PC-9 (cell line): Measurements from ENCODE around the gene PLK5. TPM values are rescaled to one million over a fixed set of nuclear protein-coding genes. Genes with fewer than 3 reads are reported as not detected.
"Not testable (repeated sequence)": the region's sequence is repeated elsewhere in the genome, so short reads cannot be mapped to it uniquely, and the experiment has no call there.

ENCODE experiments used
- BruUV-seq: library from RNA; stranded (reverse); fragments of 400-500 nt; replicated peaks from 2 replicates; lab custom pipeline; 2021; lab: Mats Ljungman, UMichigan
- CTCF ChIA-PET: fragments of 300-600 bp; sonication (Branson Sonifier 250); formaldehyde crosslinking; loops from one replicate; lab custom pipeline; 2022; ENCODE audit warnings: antibody characterized with exemption; lab: Charles Lee
- POLR2A ChIA-PET: fragments of 300-600 bp; sonication (Branson Sonifier 250); formaldehyde crosslinking; loops from one replicate; lab custom pipeline; 2022; ENCODE audit warnings: antibody characterized with exemption; ENCODE audit not compliant: unreplicated experiment; lab: Charles Lee
- DNase-seq, 2 experiments: peaks; one replicate each; pipeline versions ENCODE4 v3.0.0 to v3.0.0-alpha.2; 2015 to 2022; ENCODE audit warnings: mixed read lengths in 1 of 2
- H2AFZ ChIP-seq: fragments of 200-600 bp; sonication (generic); 2 replicates; pipeline ENCODE4 v1.8.1; 2017; ENCODE audit warnings: antibody characterized with exemption
- H3F3A ChIP-seq: fragments of 200-600 bp; sonication (generic); 2 replicates; pipeline ENCODE4 v1.8.1; 2017; ENCODE audit warnings: antibody characterized with exemption, mild to moderate bottlenecking, low read depth; ENCODE audit not compliant: insufficient read depth
- H3K27ac ChIP-seq: fragments of 200-600 bp; sonication (generic); 2 replicates; pipeline ENCODE4 v1.6.1; 2016; ENCODE audit warnings: mixed run types
- H3K27me3 ChIP-seq: fragments of 200-600 bp; sonication (generic); 2 replicates; pipeline ENCODE4 v1.6.1; 2016; ENCODE audit warnings: low read depth, mixed run types; ENCODE audit not compliant: insufficient read depth
- H3K36me3 ChIP-seq: fragments of 200-600 bp; sonication (generic); 2 replicates; pipeline ENCODE4 v1.6.1; 2016; ENCODE audit warnings: low read depth, mixed run types
- H3K4me1 ChIP-seq: fragments of 200-600 bp; sonication (generic); replicated peaks from 2 replicates; pipeline ENCODE4 v1.6.1; 2016; ENCODE audit warnings: mixed run types; ENCODE audit not compliant: insufficient read depth
- H3K4me2 ChIP-seq: fragments of 200-600 bp; sonication (generic); 2 replicates; pipeline ENCODE4 v1.6.1; 2017; ENCODE audit warnings: mixed run types
- H3K4me3 ChIP-seq: fragments of 200-600 bp; sonication (generic); 2 replicates; pipeline ENCODE4 v1.6.1; 2016; ENCODE audit warnings: mixed run types
- H3K79me2 ChIP-seq: fragments of 200-600 bp; sonication (generic); 2 replicates; pipeline ENCODE4 v1.6.1; 2017; ENCODE audit warnings: low read depth, mixed run types
- H3K9me2 ChIP-seq: fragments of 200-600 bp; sonication (generic); 2 replicates; pipeline ENCODE4 v1.8.1; 2017; ENCODE audit warnings: mild to moderate bottlenecking; ENCODE audit not compliant: insufficient read depth
- H3K9me3 ChIP-seq: fragments of 200-600 bp; sonication (generic); 2 replicates; pipeline ENCODE4 v1.8.1; 2016; ENCODE audit warnings: low read depth; ENCODE audit not compliant: insufficient read depth
- H4K20me1 ChIP-seq: fragments of 200-600 bp; sonication (generic); 2 replicates; pipeline ENCODE4 v1.8.1; 2017; ENCODE audit not compliant: insufficient read depth
- EZH2 ChIP-seq: fragments of 200-600 bp; sonication (generic); IDR thresholded peaks from 2 replicates; pipeline ENCODE4 v1.8.0; 2017; ENCODE audit warnings: antibody characterized with exemption, low read depth
- intact Hi-C: fragments of 100-400 bp; cut with micrococcal nuclease; formaldehyde crosslinking; loops from one replicate; pipeline ENCODE4 v1.10.0; 2022; ENCODE audit not compliant: unreplicated experiment
- total RNA-seq: library from RNA; stranded (reverse); gene quantifications from 2 replicates; pipeline ENCODE4 v1.2.3, GENCODE V29; 2021
- TF ChIP-seq, protein P1 (sequence below): fragments of 200-600 bp; sonication (generic); conservative IDR thresholded peaks from 2 replicates; pipeline ENCODE4 v1.6.1; 2017; ENCODE audit warnings: mixed run types, antibody characterized with exemption, mild to moderate bottlenecking, moderate library complexity

The PLK5 gene
- total RNA-seq, 1 experiment from 2014 or later = not detected

- no peaks in the 10 kb centered on the region for H3K9me3 ChIP-seq
- H3K9me2 ChIP-seq = no peaks in the 10 kb centered on the region
- no TSS peak for BruUV-seq
- no peak overlapping the region for H3K4me2 ChIP-seq
- intact Hi-C loops = no loop called here
- no peak overlapping the region for H2AFZ ChIP-seq
- H3K4me3 ChIP-seq = no peak overlapping the region
- ChIA-PET CTCF (no interaction called here), POLR2A (no interaction called here)
- TF ChIP-seq, protein P1, sequence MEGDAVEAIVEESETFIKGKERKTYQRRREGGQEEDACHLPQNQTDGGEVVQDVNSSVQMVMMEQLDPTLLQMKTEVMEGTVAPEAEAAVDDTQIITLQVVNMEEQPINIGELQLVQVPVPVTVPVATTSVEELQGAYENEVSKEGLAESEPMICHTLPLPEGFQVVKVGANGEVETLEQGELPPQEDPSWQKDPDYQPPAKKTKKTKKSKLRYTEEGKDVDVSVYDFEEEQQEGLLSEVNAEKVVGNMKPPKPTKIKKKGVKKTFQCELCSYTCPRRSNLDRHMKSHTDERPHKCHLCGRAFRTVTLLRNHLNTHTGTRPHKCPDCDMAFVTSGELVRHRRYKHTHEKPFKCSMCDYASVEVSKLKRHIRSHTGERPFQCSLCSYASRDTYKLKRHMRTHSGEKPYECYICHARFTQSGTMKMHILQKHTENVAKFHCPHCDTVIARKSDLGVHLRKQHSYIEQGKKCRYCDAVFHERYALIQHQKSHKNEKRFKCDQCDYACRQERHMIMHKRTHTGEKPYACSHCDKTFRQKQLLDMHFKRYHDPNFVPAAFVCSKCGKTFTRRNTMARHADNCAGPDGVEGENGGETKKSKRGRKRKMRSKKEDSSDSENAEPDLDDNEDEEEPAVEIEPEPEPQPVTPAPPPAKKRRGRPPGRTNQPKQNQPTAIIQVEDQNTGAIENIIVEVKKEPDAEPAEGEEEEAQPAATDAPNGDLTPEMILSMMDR = no peak
- no peak for TF ChIP-seq EZH2
- H4K20me1 ChIP-seq = no peaks in the 10 kb centered on the region
- no peaks in the 10 kb centered on the region; the same call in 1 of the 2 replicates for H3K4me1 ChIP-seq
- DNase-seq = no peak
- no peaks in the 10 kb centered on the region for H3K79me2 ChIP-seq
- H3F3A ChIP-seq = no peaks in the 10 kb centered on the region
- H3K27me3 ChIP-seq = no peaks in the 10 kb centered on the region
- no peak overlapping the region for H3K27ac ChIP-seq
- no peaks in the 10 kb centered on the region for H3K36me3 ChIP-seq
These were observed 7.5 kb upstream of the PLK5 start for GRCh38 chr19:1516395-1516753.

- no peaks in the 10 kb centered on the region for H3K36me3 ChIP-seq
- intact Hi-C loops = no loop called here
- TF ChIP-seq, protein P1 = no peak
- no peak for TF ChIP-seq EZH2
- no peak overlapping the region for H3K4me2 ChIP-seq
- H3K79me2 ChIP-seq = no peaks in the 10 kb centered on the region
- H2AFZ ChIP-seq = no peak overlapping the region
- BruUV-seq = no TSS peak
- H3K4me1 ChIP-seq = no peaks in the 10 kb centered on the region
- CTCF ChIA-PET = interaction anchor here (0.6 kb wide), 1 partner anchor 144 kb away, joined by 6 read pairs; no protein-coding TSS in a partner anchor
- POLR2A ChIA-PET = no interaction called here
- H3K9me3 ChIP-seq = no peaks in the 10 kb centered on the region
- H3K27ac ChIP-seq = no peak overlapping the region
- no peak for DNase-seq
- H3K27me3 ChIP-seq = no peaks in the 10 kb centered on the region
- H3K9me2 ChIP-seq = no peaks in the 10 kb centered on the region
- no peaks in the 10 kb centered on the region for H4K20me1 ChIP-seq
- no peak overlapping the region for H3K4me3 ChIP-seq
- no peaks in the 10 kb centered on the region for H3F3A ChIP-seq
These were observed 5.4 kb upstream of the PLK5 start for GRCh38 chr19:1518471-1518870.

DNA sequence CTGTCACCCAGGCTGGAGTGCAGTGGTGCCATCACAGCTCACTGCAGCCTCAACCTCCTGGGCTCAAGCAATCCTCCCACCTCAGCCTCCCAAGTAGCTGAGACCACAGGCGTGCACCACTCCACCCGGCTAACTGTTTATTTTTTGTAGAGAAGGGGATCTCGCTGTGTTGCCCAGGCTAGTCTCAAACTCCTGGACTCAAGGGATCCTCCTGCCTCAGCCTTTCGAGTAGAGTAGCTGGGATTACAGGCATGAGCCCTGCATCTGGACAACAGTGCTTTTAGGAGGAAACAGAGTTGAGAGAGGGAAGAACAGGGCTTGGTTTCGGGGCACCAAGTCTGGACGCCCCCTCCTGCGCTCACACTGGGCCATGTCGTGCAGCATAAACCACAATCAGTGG is 4.1 kb upstream of the PLK5 start:
- BruUV-seq, H2AFZ ChIP-seq, H3K9me2 ChIP-seq, DNase-seq, H3K27ac ChIP-seq, H4K20me1 ChIP-seq, H3K9me3 ChIP-seq, H3K79me2 ChIP-seq, intact Hi-C loops, H3K4me1 ChIP-seq, CTCF ChIA-PET, H3K4me2 ChIP-seq, H3F3A ChIP-seq, H3K27me3 ChIP-seq, H3K36me3 ChIP-seq, H3K4me3 ChIP-seq: not testable (repeated sequence)
- POLR2A ChIA-PET = interaction anchor here (0.6 kb wide), 1 partner anchor 227 kb away, joined by 4 read pairs; no protein-coding TSS in a partner anchor

DNA sequence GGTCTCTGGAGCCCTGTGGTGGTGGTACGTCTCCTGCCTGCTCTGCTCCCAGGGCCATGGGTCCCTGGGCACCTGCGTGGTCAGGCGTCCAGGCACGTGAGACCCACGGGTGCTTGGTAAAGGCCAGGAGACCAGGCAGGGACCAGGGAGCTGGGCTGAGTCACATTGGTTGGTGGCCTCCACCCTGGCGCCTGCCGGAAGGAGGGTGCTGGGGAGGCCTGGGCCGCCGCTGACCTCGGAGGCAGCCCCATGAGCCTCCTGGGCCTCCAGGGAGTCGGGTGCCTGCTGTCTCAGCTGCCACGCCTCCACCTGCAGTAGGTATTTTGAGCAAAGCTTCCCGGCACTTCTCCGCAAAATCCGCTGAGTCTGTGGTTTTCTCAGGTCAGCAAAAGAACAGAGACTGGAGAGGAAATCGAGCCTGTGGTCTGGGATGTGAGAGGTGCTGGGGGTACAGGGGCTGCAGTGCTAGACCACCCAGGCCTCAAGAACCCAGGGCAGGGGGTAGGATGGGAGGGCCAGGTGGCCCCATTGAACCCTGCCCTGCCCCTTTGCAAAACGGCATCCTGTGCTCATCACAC is 3.6 kb upstream of the PLK5 start:
- H3F3A ChIP-seq = no peaks in the 10 kb centered on the region
- CTCF ChIA-PET = no interaction called here
- H3K4me3 ChIP-seq = no peak overlapping the region
- H3K9me2 ChIP-seq = no peaks in the 10 kb centered on the region
- no peaks in the 10 kb centered on the region for H3K36me3 ChIP-seq
- H3K27ac ChIP-seq = no peak overlapping the region
- TF ChIP-seq, protein P1 = no peak
- no peak for TF ChIP-seq EZH2
- BruUV-seq = no TSS peak
- no peaks in the 10 kb centered on the region for H3K79me2 ChIP-seq
- no peaks in the 10 kb centered on the region for H4K20me1 ChIP-seq
- intact Hi-C loops = no loop called here
- no peak overlapping the region for H2AFZ ChIP-seq
- POLR2A ChIA-PET = interaction anchor here (0.6 kb wide), 1 partner anchor 227 kb away, joined by 4 read pairs; no protein-coding TSS in a partner anchor
- H3K4me2 ChIP-seq = no peak overlapping the region
- DNase-seq = peak in 1 of 2 experiments; percentile 42
- H3K4me1 ChIP-seq = no peaks in the 10 kb centered on the region
- no peaks in the 10 kb centered on the region for H3K9me3 ChIP-seq
- H3K27me3 ChIP-seq = no peaks in the 10 kb centered on the region
